HCT116 (cell line): ENCODE data around the gene FAM241A. TPM values are rescaled to one million over a fixed set of nuclear protein-coding genes. Genes with fewer than 3 reads are reported as not detected.

Source experiments
- ATAC-seq: fragments of 200-7000 bp; cut with Tn5 transposase; 2 replicates; pipeline ENCODE4 v1.9.1; 2020; ENCODE audit warnings: mild to moderate bottlenecking, moderate library complexity
- BruUV-seq: library from RNA; stranded (reverse); fragments of 400-500 nt; replicated peaks from 2 replicates; lab custom pipeline; 2021; lab: Mats Ljungman, UMichigan
- CTCF ChIA-PET: fragments of 300-600 bp; sonication (Branson Sonifier 250); formaldehyde crosslinking; loops from one replicate; lab custom pipeline; 2021; ENCODE audit warnings: antibody characterized with exemption; lab: Charles Lee
- POLR2A ChIA-PET: fragments of 300-600, 350-600 bp; sonication (Branson Sonifier 250); formaldehyde crosslinking; loops from one replicate; lab custom pipeline; 2021; ENCODE audit warnings: antibody characterized with exemption; lab: Charles Lee
- RAD21 ChIA-PET, 2 experiments: fragments of 300-600 bp; sonication (Branson Sonifier 250); formaldehyde crosslinking; loops; one replicate each; lab custom pipeline; 2023; ENCODE audit warnings: low total read pairs in 2 of 2; ENCODE audit not compliant: uncharacterized antibody in 2 of 2, unreplicated experiment in 2 of 2, low non-redundant PET in 1 of 2; lab: Charles Lee
- DNase-seq: peaks from one replicate; pipeline ENCODE4 v3.0.0-alpha.2; 2010; ENCODE audit warnings: low read depth, low spot score
- H2AFZ ChIP-seq: fragments of 200-600 bp; shearing (Covaris generic), sonication (generic); 2 replicates; pipeline ENCODE4 v1.6.1; 2017; ENCODE audit warnings: low read depth, mixed run types, mixed read lengths, antibody characterized with exemption, low read length; ENCODE audit not compliant: poor library complexity, severe bottlenecking
- H3K27ac ChIP-seq: 2 replicates; pipeline ENCODE4 v1.5.1; 2012; ENCODE audit warnings: low read depth, low read length
- H3K27me3 ChIP-seq: fragments of 200-600 bp; sonication (generic); 2 replicates; pipeline ENCODE4 v1.6.1; 2016; ENCODE audit warnings: mixed run types, low read length, mixed read lengths; ENCODE audit not compliant: insufficient read depth
- H3K36me3 ChIP-seq, 2 experiments: fragments of 200-500 bp in 1 of 2; fragments of 200-600 bp in 1 of 2; sonication (Bioruptor generic) in 1 of 2; sonication (generic) in 1 of 2; 2 replicates each; pipeline versions ENCODE4 v1.5.1 to v1.6.1; 2014 to 2016; ENCODE audit warnings: low read length in 2 of 2, inconsistent platforms in 1 of 2, mixed read lengths in 1 of 2, mixed run types in 1 of 2; ENCODE audit not compliant: insufficient read depth in 2 of 2, control insufficient read depth in 1 of 2
- H3K4me1 ChIP-seq, 2 experiments: fragments of 200-600 bp in 1 of 2; sonication (generic) in 1 of 2; 2 replicates each; pipeline versions ENCODE4 v1.5.1 to v1.6.1; 2012 to 2017; ENCODE audit warnings: low read length in 2 of 2, inconsistent platforms in 1 of 2, mild to moderate bottlenecking in 1 of 2, mixed read lengths in 1 of 2, mixed run types in 1 of 2, moderate library complexity in 1 of 2; ENCODE audit not compliant: insufficient read depth in 2 of 2, control insufficient read depth in 1 of 2
- H3K4me2 ChIP-seq: fragments of 200-600 bp; sonication (generic); 2 replicates; pipeline ENCODE4 v1.6.1; 2017; ENCODE audit warnings: mixed run types, low read length, mixed read lengths
- H3K4me3 ChIP-seq, 2 experiments: fragments of 200-600 bp in 1 of 2; sonication (generic) in 1 of 2; replicated peaks in 1 of 2; 2 replicates each; pipeline ENCODE4 v1.5.1; 2011 to 2016; ENCODE audit warnings: low read length in 2 of 2, control low read depth in 1 of 2, low read depth in 1 of 2, mild to moderate bottlenecking in 1 of 2, mixed read lengths in 1 of 2, mixed run types in 1 of 2
- H3K79me2 ChIP-seq: fragments of 200-600 bp; sonication (generic); 2 replicates; pipeline ENCODE4 v1.6.1; 2017; ENCODE audit warnings: mild to moderate bottlenecking, mixed run types, low read length, moderate library complexity, mixed read lengths; ENCODE audit not compliant: insufficient read depth
- H3K9ac ChIP-seq: fragments of 200-600 bp; sonication (generic); 2 replicates; pipeline ENCODE4 v1.6.1; 2016; ENCODE audit warnings: low read length, mixed read lengths
- H3K9me2 ChIP-seq: fragments of 200-600 bp; sonication (generic), shearing (Covaris generic); 2 replicates; pipeline ENCODE4 v1.6.1; 2017; ENCODE audit warnings: mixed run types, mild to moderate bottlenecking, moderate library complexity; ENCODE audit not compliant: insufficient read depth
- H3K9me3 ChIP-seq, 2 experiments: fragments of 200-500 bp in 1 of 2; fragments of 200-600 bp in 1 of 2; sonication (Bioruptor generic) in 1 of 2; sonication (generic) in 1 of 2; 2 replicates each; pipeline ENCODE4 v1.6.1; 2014 to 2017; ENCODE audit warnings: low read length in 2 of 2, mixed read lengths in 2 of 2, inconsistent platforms in 1 of 2, low read depth in 1 of 2, mild to moderate bottlenecking in 1 of 2, mixed run types in 1 of 2, moderate library complexity in 1 of 2; ENCODE audit not compliant: control insufficient read depth in 1 of 2, insufficient read depth in 1 of 2
- H4K20me1 ChIP-seq: fragments of 200-600 bp; sonication (generic), shearing (Covaris generic); 2 replicates; pipeline ENCODE4 v1.6.1; 2017; ENCODE audit warnings: mixed run types, mild to moderate bottlenecking, moderate library complexity; ENCODE audit not compliant: insufficient read depth
- ATF3 ChIP-seq: IDR thresholded peaks from 2 replicates; pipeline ENCODE4 v1.6.1; 2012
- CBX3 ChIP-seq: IDR thresholded peaks from 2 replicates; pipeline ENCODE4 v1.6.1; 2012; ENCODE audit warnings: low read depth
- CTCF ChIP-seq, 3 experiments: fragments of 200-600 bp in 1 of 3; sonication (generic) in 1 of 3; IDR thresholded peaks in 2 of 3; conservative IDR thresholded peaks in 1 of 3; 2 replicates each; pipeline ENCODE4 v1.5.1; 2012 to 2017; ENCODE audit warnings: low read depth in 2 of 3, low read length in 2 of 3, antibody characterized with exemption in 1 of 3, borderline replicate concordance in 1 of 3, control low read depth in 1 of 3, mild to moderate bottlenecking in 1 of 3, mixed read lengths in 1 of 3, mixed run types in 1 of 3, moderate library complexity in 1 of 3; ENCODE audit not compliant: insufficient read depth in 1 of 3
- EGR1 ChIP-seq: IDR thresholded peaks from 2 replicates; pipeline ENCODE4 v1.6.1; 2012; ENCODE audit warnings: low read depth
- ELF1 ChIP-seq: IDR thresholded peaks from 2 replicates; pipeline ENCODE4 v1.6.1; 2012; ENCODE audit warnings: low read depth, borderline replicate concordance
- EZH2 ChIP-seq: fragments of 200-600 bp; sonication (generic); IDR thresholded peaks from 2 replicates; pipeline ENCODE4 v1.6.1; 2017; ENCODE audit warnings: antibody characterized with exemption, mixed run types
- EZH2phosphoT487 ChIP-seq: fragments of 200-600 bp; IDR thresholded peaks from 2 replicates; pipeline ENCODE4 v1.6.1; 2018; ENCODE audit warnings: antibody characterized with exemption, borderline replicate concordance
- JUND ChIP-seq: IDR thresholded peaks from 2 replicates; pipeline ENCODE4 v1.6.1; 2012
- MAX ChIP-seq: IDR thresholded peaks from 2 replicates; pipeline ENCODE4 v1.6.1; 2012
- POLR2A ChIP-seq: IDR thresholded peaks from 2 replicates; pipeline ENCODE4 v1.7.0; 2011; ENCODE audit warnings: borderline replicate concordance; ENCODE audit not compliant: insufficient read depth, insufficient read length; ENCODE audit errors: extremely low read depth
- RAD21 ChIP-seq: IDR thresholded peaks from 2 replicates; pipeline ENCODE4 v1.6.1; 2012; ENCODE audit warnings: low read depth, mild to moderate bottlenecking
- REST ChIP-seq: IDR thresholded peaks from 2 replicates; pipeline ENCODE4 v1.6.1; 2012; ENCODE audit warnings: low read depth
- SIN3A ChIP-seq: IDR thresholded peaks from 2 replicates; pipeline ENCODE4 v1.6.1; 2012; ENCODE audit warnings: low read depth
- SP1 ChIP-seq: IDR thresholded peaks from 2 replicates; pipeline ENCODE4 v1.6.1; 2012; ENCODE audit warnings: low read depth
- SRF ChIP-seq: IDR thresholded peaks from 2 replicates; pipeline ENCODE4 v1.6.1; 2012; ENCODE audit warnings: low read depth
- TCF7L2 ChIP-seq: IDR thresholded peaks from 2 replicates; pipeline ENCODE4 v1.7.0; 2011; ENCODE audit warnings: borderline replicate concordance, inconsistent platforms; ENCODE audit not compliant: insufficient read depth, insufficient read length; ENCODE audit errors: extremely low read depth
- YY1 ChIP-seq: IDR thresholded peaks from 2 replicates; pipeline ENCODE4 v1.6.1; 2011; ENCODE audit warnings: low read length, low read depth, moderate library complexity, mild to moderate bottlenecking; ENCODE audit not compliant: insufficient replicate concordance; ENCODE audit errors: extremely low read depth
- ZBTB33 ChIP-seq: IDR thresholded peaks from 2 replicates; pipeline ENCODE4 v1.6.1; 2011; ENCODE audit warnings: mild to moderate bottlenecking, low read length, moderate library complexity; ENCODE audit not compliant: insufficient replicate concordance; ENCODE audit errors: extremely low read depth
- ZFX ChIP-seq: fragments of 450-650 bp; IDR thresholded peaks from 2 replicates; pipeline ENCODE4 v1.6.1; 2017
- ZNF274 ChIP-seq: fragments of 200-500 bp; sonication (Bioruptor generic); IDR thresholded peaks from 2 replicates; pipeline ENCODE4 v1.6.1; 2014; ENCODE audit warnings: mild to moderate bottlenecking, low read depth, low read length, inconsistent platforms
- intact Hi-C: fragments of 100-400 bp; cut with micrococcal nuclease; formaldehyde crosslinking; loops from 2 replicates; pipeline ENCODE4 v1.10.0; 2022
- total RNA-seq: library from RNA; stranded (reverse); gene quantifications from one replicate; pipeline ENCODE4 v1.2.1, GENCODE V29; 2021; ENCODE audit not compliant: unreplicated experiment

Gene FAM241A
- total RNA-seq, 1 experiment from 2014 or later = 4.5 TPM

- Histone ChIP-seq H3K9me2 (no peaks in the 10 kb centered on the region), H2AFZ (no peak overlapping the region), H3K9me3 (no peaks in the 10 kb centered on the region), H3K36me3 (no peaks in the 10 kb centered on the region), H3K79me2 (no peaks in the 10 kb centered on the region), H3K4me1 (peaks cover 9% of the 10 kb centered on the region in 2 experiments; a peak in 1 of 4 replicates), H3K4me3 (no peak overlapping the region), H4K20me1 (no peaks in the 10 kb centered on the region), H3K9ac (no peak overlapping the region), H3K4me2 (no peak overlapping the region), H3K27ac (no peak overlapping the region), H3K27me3 (no peaks in the 10 kb centered on the region)
- DNase-seq (no peak), ATAC-seq (no peak)
- intact Hi-C loops = no loop called here
- no TSS peak for BruUV-seq
- CTCF ChIA-PET = interaction anchor here (0.8 to 1.0 kb wide), 2 partner anchors 10 to 12 kb away, joined by 3 read pairs; no protein-coding TSS in a partner anchor
- TF ChIP-seq RAD21 (no peak), YY1 (no peak), SP1 (no peak), SIN3A (no peak), EGR1 (no peak), ZNF274 (no peak), CBX3 (no peak), EZH2phosphoT487 (no peak), POLR2A (no peak), TCF7L2 (no peak), CTCF (IDR thresholded peaks at IDR 0.05 in 2 of 3, conservative IDR thresholded peaks at IDR 0.05 in 1 of 3; ENCODE audit: borderline replicate concordance in 1 of 3, insufficient read depth in 1 of 3, low read depth in 2 of 3, low read length in 2 of 3) (no peak), MAX (no peak), ZBTB33 (no peak), EZH2 (no peak), REST (no peak), ZFX (no peak), SRF (no peak), JUND (no peak), ATF3 (no peak), ELF1 (no peak)
- RAD21 ChIA-PET = no interaction called here
- POLR2A ChIA-PET = no interaction called here
These were observed 56.8 kb downstream of the FAM241A start for GRCh38 chr4:112201915-112202505.
